GM18519 (cell line): ENCODE measurements around the gene BCAS3.
"Not testable (repeated sequence)": the region's sequence is repeated elsewhere in the genome, so short reads cannot be mapped to it uniquely, and the experiment has no call there.

Source experiments
- ATAC-seq: cut with Tn5 transposase; IDR thresholded peaks from one replicate; pipeline ENCODE4 v1.9.1; 2021; ENCODE audit warnings: mild to moderate bottlenecking, moderate library complexity; ENCODE audit not compliant: unreplicated experiment, low FRiP score

BCAS3 gene

DNA sequence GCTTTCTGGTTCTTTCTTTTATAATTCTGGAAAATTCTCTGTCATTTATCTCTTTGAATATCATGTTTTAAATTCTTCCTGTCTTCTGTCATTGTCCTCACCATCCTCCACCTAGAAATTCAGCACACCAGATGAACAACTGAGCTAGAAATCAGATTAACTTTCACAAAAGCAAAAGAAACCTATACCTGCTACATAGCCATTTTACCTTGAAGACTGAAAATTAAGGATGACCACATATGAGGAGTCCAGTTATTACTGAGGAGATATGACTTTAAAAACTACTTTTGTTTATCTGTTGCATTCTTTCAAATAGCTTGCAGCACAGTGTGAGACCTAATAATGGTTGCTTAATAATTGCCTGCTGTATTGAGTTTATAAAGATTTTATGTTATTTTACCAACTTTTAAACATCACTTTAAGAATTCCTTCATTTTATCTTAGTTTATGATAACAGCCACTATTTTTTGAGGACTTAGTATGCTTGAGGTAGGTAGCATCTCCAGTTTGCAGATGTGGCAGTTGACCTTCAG lies 104.3 kb downstream of the BCAS3 start:
- no peak for ATAC-seq

DNA sequence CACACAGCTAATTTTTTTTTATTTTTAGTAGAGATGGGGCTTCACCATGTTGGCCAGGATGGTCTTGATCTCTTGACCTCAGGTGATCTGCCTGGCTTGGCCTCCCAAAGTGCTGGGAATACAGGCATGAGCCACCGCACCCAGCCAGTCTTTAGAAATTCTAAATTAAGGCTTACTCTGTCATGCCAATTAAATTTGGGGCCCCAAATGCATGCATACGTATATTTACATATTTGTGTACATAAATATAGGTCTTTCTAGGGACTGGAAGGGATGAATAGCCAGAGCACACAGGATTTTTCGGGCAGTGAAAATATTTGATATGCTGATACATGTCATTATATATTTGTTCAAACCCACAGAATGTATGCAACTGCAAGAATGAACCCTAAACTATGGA lies 105.1 kb downstream of the BCAS3 start:
- ATAC-seq: no peak

DNA sequence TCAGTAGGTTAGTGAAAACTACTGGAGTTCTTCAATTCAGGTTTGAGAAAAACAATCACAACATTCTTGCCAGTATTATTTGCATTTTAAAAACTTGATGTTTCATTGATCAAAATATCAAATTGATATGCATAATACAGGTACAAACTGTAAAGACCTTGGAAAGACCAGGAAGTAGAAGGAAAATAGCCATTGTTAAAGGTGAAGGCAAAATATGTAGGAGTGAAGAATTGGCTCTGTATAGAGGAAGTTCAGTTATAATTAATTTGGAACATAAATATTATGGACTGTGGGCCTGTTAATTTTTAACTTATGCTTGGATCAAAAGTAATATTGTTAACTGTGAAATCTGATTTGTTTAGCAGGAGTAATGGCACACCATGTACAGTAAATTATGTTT lies 112.6 kb downstream of the BCAS3 start:
- ATAC-seq: no peak

DNA sequence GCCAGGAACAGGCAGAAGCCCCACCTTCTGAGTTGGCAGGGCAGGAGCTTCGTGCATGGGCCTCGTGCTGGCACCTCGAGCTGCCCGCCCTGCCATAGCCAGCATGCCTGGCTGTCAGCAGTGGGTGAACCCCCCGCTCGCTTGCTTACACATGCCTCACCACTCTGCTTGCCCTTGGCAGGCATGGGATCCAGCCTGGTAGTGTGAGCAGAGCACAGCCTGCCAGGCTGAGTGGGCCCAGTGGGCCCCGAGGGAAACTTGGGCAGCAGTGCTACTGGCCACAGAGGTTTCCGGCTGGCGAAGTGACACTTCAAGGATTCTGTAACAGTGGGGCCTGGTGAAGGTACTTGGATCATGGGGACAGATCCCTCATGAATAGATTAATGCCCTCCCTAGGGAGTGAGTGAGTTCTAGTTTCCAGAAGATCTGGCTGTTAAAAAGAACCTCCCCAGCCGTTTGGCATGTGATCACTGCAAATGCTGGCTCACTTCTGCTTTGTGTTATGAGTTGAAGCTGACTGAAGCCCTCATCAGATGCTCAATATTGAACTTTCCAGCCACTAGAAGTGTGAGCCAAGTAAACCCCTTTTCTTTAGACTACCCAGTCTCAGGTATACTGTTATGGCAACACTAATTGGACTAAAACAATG lies 114.7 kb downstream of the BCAS3 start:
- ATAC-seq: no peak

DNA sequence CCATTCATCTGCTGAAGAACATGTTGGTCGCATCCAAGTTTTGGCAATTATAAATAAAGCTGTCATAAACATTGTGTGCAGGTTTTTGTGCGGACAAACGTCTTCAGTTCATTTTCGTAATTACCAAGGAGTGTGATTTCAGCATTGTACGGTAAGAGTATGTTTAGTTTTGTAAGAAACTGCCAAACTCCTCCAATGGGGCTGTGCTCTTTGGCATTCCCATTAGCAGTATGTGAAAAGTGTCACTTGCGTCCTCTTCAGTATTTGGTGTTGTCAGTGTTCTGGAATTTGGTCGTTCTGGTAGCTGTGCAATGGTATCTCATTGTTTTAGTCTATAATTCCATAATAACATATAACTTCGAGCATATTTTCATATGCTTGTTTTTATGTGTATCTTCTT lies 120.9 kb downstream of the BCAS3 start:
- ATAC-seq: no peak

DNA sequence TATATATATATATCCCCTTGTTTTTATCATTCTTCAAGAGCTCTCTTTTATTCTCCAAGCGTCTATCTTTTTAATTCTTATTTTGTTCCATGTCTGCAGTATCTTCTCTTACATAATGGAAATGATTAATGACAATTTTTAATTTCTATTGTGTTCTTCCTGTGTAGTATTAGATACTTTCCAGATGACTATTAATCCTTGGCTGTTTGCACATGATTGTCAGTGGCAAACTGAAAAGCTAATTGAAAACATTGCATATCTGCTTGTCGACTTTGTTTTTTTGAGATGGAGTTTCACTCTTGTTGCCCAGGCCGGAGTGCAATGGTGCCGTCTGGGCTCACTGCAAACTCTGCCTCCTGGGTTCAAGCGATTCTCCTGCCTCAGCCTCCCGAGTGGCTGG lies 124.7 kb downstream of the BCAS3 start:
- no peak for ATAC-seq

DNA sequence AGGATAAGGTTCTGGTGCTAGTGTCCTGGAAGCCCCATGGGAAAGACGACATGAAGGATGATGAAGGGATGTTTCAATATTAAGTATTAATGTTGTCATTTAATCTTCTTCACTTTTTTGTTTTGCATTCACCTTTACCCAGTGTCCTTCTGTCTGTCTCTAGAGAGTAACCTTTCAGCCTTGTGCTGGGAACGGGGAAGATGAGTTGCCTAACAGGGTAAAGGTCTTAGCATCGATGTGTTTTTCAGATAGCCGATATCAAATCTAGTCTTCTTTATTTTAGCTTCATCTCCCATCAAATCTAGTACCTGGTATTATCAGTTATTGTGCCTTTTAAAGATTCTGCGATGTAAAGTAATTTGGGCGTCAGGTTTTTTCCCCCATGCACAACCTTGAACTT lies 125.4 kb downstream of the BCAS3 start:
- no peak for ATAC-seq

DNA sequence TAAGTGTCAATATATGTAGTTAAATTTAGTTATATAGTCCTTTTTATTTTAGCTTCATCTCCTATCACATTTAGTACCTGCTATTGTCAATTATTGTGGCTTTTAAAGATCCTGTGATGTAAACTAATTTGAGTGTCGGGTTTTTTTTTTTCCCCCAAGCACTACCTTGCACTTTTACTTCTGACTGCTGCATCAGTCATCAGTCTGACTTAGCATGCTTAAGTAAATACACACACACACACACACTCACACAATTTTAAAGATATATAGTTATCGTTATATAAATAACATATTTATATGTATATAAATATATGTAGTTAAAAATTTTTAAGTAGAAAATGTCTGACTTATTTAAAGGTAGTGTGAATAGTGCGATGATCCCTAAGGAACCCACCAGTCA lies 127.2 kb downstream of the BCAS3 start:
- ATAC-seq: no peak

DNA sequence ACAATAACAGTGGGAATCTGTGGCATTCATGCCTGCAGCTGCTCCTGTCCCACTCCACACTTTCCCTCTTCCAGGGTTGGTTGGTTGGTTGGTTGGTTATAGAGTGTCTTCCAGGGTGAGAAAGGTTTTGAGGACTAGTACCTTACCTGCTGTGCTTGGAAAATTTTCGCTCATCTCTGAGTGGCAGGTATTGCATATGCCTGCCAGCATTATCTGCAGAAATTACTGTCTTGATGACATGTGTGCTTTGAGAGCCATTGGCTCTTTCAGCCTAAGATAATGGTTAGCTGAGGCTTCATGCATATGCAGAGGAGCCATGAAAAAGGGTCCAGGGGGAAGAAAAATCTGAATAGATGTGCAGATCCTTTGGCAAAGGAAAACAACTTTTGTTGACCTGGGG lies 131.8 kb downstream of the BCAS3 start:
- ATAC-seq: no peak

DNA sequence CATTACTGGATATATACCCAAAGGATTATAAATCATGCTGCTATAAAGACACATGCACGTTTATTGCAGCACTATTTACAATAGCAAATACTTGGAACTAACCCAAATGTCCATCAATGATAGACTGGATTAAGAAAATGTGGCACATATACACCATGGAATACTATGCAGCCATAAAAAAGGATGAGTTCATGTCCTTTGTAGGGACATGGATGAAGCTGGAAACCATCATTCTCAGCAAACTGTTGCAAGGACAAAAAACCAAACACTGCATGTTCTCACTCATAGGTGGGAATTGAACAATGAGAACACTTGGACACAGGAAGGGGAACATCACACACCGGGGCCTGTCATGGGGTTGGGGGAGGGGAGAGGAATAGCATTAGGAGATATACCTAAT lies 137.3 kb downstream of the BCAS3 start:
- not testable (repeated sequence) for ATAC-seq

DNA sequence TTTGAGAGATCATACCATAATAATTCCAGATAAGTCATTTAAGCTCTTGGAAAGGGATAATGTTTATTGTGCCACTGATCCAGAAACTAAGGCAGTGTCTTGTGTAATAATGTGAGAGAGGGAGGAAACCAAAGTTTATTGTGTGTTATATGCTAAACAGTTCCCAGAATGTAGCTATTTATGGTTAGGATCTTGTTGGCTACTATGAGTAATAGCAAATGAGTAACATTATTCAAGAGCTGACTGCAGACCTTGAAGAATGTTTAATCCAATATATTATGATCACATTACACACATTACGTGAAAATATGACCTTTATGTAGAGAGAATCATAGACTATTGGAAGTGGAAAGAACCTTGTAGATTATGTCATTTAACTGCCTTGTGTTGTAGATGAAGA lies 139.5 kb downstream of the BCAS3 start:
- no peak for ATAC-seq

DNA sequence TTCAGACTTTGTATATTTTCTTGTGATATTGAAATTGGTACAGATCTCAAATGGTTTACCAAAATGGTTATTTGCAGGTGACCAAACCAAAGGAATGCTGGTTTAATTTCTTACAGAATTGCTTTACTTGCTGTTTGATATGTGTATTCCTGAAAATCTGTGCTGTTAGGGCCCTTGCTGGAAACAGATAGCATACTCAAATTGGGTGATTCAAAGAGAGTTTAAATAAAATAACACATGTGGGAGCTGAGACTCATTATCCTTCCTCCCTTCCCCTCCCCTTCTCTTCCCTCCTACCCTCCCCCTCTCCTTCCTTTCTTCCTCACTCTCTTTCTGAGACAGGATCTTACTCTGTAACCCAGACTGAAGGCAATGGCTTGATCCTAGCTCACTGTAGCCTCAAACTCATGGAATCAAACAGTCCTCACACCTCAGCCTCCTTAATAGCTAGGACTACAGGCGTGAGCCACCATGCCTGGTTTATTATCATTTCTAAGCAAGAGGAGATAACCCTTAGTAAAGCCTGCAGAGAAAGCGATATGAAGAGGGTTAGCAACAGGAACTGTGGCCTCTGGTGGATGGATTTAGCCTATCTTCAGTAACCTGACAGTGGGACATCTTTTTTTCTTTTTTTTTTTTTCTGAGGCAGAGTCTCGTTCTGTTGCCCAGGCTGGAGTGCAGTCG lies 141.9 kb downstream of the BCAS3 start:
- ATAC-seq: no peak

DNA sequence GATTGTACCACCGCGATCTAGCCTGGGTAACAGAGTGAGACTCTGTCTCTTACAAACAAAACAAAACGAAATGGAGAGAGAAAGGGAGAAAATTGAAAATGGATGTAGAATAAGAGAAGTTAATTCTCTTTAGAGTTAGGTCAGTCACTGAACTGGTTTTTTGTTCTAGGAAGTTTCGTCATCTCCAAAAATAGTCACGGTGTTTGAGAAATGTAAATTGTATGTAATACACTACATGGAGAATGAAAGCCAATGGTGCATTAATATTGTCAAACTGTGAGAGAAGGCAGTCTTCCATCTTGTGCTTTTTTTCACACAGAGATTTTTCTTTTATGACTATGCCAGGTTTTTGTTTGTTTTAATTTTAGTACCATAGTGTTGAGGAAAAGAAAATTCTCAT lies 145.9 kb downstream of the BCAS3 start:
- ATAC-seq: no peak

DNA sequence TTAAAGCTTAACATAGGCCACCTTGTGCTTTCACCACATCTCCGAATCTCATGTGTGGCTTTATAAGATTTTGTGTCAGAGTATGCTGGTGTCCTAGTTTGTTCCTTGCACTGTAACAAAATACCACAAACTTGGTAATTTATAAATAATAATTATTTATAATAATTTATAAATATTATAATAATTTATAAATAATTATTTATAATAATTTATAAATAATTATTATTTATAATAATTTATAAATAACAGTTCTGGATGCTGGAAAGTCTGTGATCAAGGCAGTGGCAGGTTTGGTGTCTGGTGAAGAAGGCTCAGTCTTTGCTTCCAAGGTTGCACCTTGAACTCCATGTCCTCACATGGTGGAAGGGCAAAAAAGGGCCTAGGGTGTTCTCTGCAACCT lies 147.7 kb downstream of the BCAS3 start:
- ATAC-seq: no peak

DNA sequence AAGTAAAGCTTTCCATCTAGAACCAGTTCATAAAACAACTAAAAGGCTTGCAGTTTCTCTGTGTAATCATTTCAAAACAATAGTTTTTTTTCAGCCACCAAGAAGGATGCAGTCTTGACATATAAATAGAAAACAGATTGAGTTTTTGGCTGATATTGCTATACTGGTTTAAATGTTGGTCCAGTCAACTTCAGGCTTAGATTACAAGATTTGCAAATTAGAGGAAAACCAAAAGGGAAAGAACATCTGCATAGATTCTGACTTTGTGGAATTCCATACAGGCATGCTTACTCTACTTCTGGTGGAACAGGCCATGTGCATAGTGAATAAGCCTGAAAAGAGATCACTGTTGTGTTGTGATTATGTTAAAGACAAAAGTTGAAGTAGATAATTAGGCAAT lies 150.3 kb downstream of the BCAS3 start:
- no peak for ATAC-seq

DNA sequence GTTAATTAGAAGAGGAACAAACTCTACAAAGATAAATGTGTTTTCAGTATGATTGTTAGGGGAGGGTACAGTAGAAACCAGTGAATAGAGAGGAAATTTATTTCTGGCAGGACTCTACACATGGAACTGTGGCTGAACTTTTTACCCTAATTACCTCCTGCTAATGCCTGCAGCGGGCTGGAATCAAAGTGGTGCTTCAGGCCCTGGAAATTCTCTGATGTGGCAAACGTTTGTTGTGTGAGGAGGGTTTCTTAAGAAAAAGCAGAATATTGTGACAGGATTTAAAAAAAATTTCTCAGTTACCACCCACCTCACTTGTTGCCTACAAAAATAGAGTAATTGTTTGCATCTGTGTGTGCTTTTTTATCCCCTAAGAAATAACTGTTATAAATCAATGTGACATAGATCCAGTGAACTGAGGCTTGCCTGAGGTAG lies 154.5 kb downstream of the BCAS3 start:
- ATAC-seq: no peak

DNA sequence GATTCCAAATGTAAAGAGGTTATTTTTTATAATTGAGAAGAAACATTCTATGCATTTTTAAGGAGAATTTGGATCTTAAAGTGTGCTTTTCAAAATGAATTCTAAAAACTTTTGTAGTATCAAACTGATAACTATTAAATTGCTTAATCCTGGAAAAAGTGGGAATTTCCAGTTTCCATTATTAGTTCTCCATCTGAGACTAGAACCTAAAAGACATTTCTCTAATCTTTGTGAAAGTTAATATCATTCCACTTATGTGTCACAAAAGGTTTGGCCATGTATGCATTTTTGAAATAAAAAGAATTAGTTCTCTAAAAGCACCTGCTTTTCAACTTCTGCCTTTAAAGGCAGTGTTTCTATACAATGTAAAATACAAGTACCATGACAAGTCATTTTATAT lies 155.0 kb downstream of the BCAS3 start:
- ATAC-seq: no peak

DNA sequence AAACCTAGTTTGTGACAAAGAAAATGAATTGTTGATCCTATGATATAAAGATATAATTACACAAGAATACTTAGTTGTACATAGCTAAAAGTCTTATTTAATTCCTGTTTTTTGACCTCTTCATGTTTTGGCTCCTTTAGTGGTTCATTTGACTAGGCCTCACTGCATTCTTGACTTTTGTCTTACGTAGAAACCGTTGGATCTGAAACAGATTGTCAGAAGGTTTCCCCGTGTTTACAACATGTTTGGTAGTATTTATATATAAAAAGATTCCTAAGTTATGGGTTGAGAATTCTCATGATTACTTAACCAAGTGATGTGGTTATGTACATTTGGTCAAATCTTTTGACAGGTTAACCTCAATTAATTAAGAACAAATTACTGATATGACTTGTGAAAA lies 162.8 kb downstream of the BCAS3 start:
- ATAC-seq: no peak

DNA sequence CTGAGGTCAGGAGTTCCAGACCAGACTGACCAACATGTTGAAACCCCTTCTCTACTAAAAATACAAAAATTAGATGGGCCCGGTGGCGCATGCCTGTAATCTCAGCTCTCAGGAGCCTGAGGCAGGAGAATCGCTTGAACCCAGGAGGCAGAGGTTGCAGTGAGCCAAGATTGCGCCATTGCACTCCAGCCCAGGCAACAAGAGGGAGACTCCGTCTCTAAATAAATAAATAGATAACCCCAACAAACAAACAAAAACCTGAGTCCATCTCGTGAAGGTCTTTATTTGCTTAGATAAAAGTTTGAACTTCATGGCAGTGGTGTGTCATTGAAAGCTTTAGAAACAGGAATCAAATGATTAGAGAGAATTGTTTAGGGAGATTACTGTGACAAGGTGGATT lies 167.4 kb downstream of the BCAS3 start:
- ATAC-seq: no peak

DNA sequence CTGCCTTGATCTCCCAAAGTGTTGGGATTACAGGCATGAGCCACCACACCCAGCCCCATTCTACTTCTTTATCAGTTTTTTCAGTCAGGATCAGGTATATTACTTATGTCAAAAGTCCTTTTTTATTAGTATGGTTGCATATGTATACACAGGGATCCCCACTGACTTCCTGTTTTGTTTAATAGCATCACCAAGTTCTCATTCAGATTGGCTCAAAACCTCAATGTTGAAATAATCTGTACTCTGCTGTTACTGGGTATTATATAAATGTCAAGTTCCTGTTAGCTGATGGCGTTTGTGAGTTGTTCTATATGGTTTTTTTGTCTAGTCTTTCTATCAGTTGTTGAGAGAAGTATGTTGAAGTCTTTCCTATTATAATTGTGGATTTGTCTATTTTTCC lies 168.5 kb downstream of the BCAS3 start:
- no peak for ATAC-seq

DNA sequence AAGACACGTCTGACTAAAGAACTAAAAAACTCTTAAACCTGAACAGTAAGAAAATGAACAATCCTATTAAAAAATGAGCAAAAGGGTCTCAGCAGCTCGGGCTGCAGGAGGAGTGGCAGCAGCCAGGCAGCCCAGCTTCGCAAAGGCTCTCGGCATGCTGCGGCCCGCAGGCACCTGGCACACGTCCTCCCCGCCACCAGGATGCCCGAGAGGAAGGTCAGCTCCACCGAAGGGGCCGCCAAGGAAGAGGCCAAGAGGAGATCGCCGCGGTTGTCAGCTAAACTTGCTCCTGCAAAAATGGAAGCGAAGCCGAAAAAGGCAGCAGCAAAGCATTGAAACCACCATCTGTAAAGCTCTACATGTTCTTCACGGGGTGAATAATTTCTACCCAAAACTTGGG lies 173.5 kb downstream of the BCAS3 start:
- ATAC-seq: no peak

DNA sequence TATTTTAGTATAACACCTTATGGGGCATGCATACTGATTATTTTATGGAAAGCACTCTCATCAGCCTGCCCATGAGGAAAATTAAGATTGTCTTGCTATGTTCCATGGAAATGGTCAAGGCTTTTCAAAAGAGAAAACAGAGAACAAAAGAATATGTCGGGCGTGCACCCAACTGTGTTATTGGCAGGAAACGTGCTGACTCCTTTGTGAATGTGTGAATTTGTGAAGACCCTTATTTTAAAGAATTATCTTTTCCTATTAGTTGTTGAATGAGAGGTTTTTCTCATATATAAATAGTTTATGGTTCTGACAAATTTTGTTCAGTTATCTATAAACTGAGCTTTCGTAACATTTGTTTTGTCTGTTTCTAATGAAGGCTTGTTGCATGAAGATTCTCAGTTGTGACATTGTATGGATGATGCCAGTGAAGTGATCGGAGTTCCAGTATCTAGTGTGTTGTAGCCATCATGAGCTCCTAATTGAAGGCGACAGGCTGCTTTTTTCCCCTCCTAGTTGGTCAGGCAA lies 180.0 kb downstream of the BCAS3 start:
- ATAC-seq: no peak
